ENCODE results near the gene PDLIM5.

Gene PDLIM5

GRCh38 chr4:94576210-94576609, 124.5 kb downstream of the PDLIM5 start:
- Histone ChIP-seq H2BK12ac (ENCODE audit: low read length in 2 of 2) (no peak overlapping the region), H3K4me2 (ENCODE audit: low read length, poor library complexity, severe bottlenecking) (no peak overlapping the region), H3K9me3 (ENCODE audit: control insufficient read depth, low read length) (no peaks in the 10 kb centered on the region), H4K91ac (ENCODE audit: low read length) (no peak overlapping the region), H2BK120ac (ENCODE audit: low read depth, low read length) (no peak overlapping the region), H3K79me1 (replicated peaks; ENCODE audit: low read length, poor library complexity, severe bottlenecking) (peaks cover 15% of the 10 kb centered on the region), H3K27ac (ENCODE audit: low read length, poor library complexity, severe bottlenecking) (no peak overlapping the region), H3K27me3 (ENCODE audit: control insufficient read depth in 1 of 2, insufficient read depth in 1 of 2, low read length in 2 of 2) (no peaks in the 10 kb centered on the region), H3K9ac (ENCODE audit: low read length) (no peak overlapping the region), H2AFZ (ENCODE audit: low read depth, low read length) (no peak overlapping the region), H4K8ac (ENCODE audit: low read length) (no peak overlapping the region), H3K36me3 (ENCODE audit: control insufficient read depth in 1 of 2, insufficient read depth in 2 of 2, low read depth in 1 of 2, low read length in 2 of 2) (peaks cover 4 to 12% of the 10 kb centered on the region in 2 experiments), H2AK5ac (ENCODE audit: low read length, severe bottlenecking) (no peak overlapping the region), H3K18ac (ENCODE audit: low read depth in 1 of 2, low read length in 2 of 2) (no peak overlapping the region), H3K4me1 (ENCODE audit: control insufficient read depth, insufficient read depth, low read depth, low read length) (no peaks in the 10 kb centered on the region), H3K23ac (ENCODE audit: low read length in 2 of 2) (no peak overlapping the region), H2BK5ac (ENCODE audit: low read depth, low read length, poor library complexity, severe bottlenecking) (no peak overlapping the region), H2BK15ac (ENCODE audit: low read depth, poor library complexity, severe bottlenecking) (no peak overlapping the region), H3K4ac (ENCODE audit: low read depth in 1 of 2, low read length in 2 of 2) (no peak overlapping the region), H3K4me3 (ENCODE audit: insufficient read depth in 1 of 2, low read depth in 1 of 2, low read length in 2 of 2) (no peak overlapping the region), H3K14ac (ENCODE audit: low read length in 2 of 2) (no peak overlapping the region)
- WGBS, result 100% methylated on average over 2 of the region's 3 CpGs
- no peak for DNase-seq

DNA sequence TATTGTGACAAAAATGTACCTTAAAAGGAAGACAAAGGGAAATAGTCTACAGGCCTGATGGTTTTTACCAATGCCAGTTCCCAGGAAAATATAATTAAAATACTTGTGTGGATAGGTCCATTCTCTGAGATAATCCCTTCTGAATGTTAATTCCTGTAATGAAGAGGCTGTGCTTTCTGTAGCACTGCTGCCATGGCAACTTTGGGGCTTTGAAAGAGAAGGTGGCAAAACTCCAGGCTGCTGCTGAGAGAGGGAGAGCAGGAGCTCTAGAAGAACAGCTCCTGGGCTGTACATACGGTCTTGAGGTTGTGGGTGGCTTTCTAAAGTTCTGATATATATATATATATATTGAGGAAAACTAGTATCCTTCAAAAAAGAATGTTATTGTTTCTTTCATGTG, 125.4 kb downstream of the PDLIM5 start:
- no peak overlapping the region for H3K4ac ChIP-seq (ENCODE audit: low read depth in 1 of 2, low read length in 2 of 2)
- H4K8ac ChIP-seq (ENCODE audit: low read length), result no peak overlapping the region
- H2BK5ac ChIP-seq (ENCODE audit: low read depth, low read length, poor library complexity, severe bottlenecking), result no peak overlapping the region
- H2BK12ac ChIP-seq (ENCODE audit: low read length in 2 of 2), result no peak overlapping the region
- H3K4me1 ChIP-seq (ENCODE audit: control insufficient read depth, insufficient read depth, low read depth, low read length), result no peaks in the 10 kb centered on the region
- H3K79me1 ChIP-seq (replicated peaks; ENCODE audit: low read length, poor library complexity, severe bottlenecking), result peaks cover 15% of the 10 kb centered on the region
- no peak overlapping the region for H3K27ac ChIP-seq (ENCODE audit: low read length, poor library complexity, severe bottlenecking)
- no peak overlapping the region for H3K4me2 ChIP-seq (ENCODE audit: low read length, poor library complexity, severe bottlenecking)
- no peak overlapping the region for H3K18ac ChIP-seq (ENCODE audit: low read depth in 1 of 2, low read length in 2 of 2)
- no peak overlapping the region for H2AK5ac ChIP-seq (ENCODE audit: low read length, severe bottlenecking)
- H2BK15ac ChIP-seq (ENCODE audit: low read depth, poor library complexity, severe bottlenecking), result no peak overlapping the region
- H3K9me3 ChIP-seq (ENCODE audit: control insufficient read depth, low read length), result no peaks in the 10 kb centered on the region
- no peak overlapping the region for H4K91ac ChIP-seq (ENCODE audit: low read length)
- no peak overlapping the region for H3K4me3 ChIP-seq (ENCODE audit: insufficient read depth in 1 of 2, low read depth in 1 of 2, low read length in 2 of 2)
- H3K14ac ChIP-seq (ENCODE audit: low read length in 2 of 2), result no peak overlapping the region
- no CpG with 5 or more reads among the region's 1 CpG for WGBS
- peak overlapping the region; percentile 42 for H3K9ac ChIP-seq (ENCODE audit: low read length)
- no peak overlapping the region for H3K23ac ChIP-seq (ENCODE audit: low read length in 2 of 2)
- no peaks in the 10 kb centered on the region for H3K27me3 ChIP-seq (ENCODE audit: control insufficient read depth in 1 of 2, insufficient read depth in 1 of 2, low read length in 2 of 2)
- no peak overlapping the region for H2AFZ ChIP-seq (ENCODE audit: low read depth, low read length)
- DNase-seq, result peak; percentile 80
- H2BK120ac ChIP-seq (ENCODE audit: low read depth, low read length), result no peak overlapping the region
- peaks cover 4 to 12% of the 10 kb centered on the region in 2 experiments for H3K36me3 ChIP-seq (ENCODE audit: control insufficient read depth in 1 of 2, insufficient read depth in 2 of 2, low read depth in 1 of 2, low read length in 2 of 2)

DNA sequence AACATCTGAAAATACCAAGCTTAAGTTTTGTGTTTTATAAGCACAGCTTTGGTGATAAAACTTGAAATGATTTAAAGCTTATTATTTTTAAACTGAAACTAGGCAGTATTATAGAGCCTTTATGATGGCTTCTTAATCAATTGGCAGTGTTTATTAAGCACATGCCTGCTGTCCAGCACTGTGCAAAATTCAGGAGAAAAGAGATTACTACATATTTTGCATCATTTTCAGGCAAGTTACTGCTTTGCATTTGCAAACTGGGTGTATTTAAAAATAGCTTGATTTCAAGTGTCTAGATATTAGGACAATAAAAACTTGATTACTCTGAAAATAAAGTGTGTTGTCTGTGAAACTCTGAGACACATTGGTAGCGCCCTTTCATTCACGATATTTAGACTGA, 126.5 kb downstream of the PDLIM5 start:
- Histone ChIP-seq H2AFZ (ENCODE audit: low read depth, low read length) (no peak overlapping the region), H3K4me1 (ENCODE audit: control insufficient read depth, insufficient read depth, low read depth, low read length) (no peaks in the 10 kb centered on the region), H2AK5ac (ENCODE audit: low read length, severe bottlenecking) (no peak overlapping the region), H3K9ac (ENCODE audit: low read length) (no peak overlapping the region), H2BK12ac (ENCODE audit: low read length in 2 of 2) (no peak overlapping the region), H3K4me3 (ENCODE audit: insufficient read depth in 1 of 2, low read depth in 1 of 2, low read length in 2 of 2) (no peak overlapping the region), H4K91ac (ENCODE audit: low read length) (no peak overlapping the region), H3K9me3 (ENCODE audit: control insufficient read depth, low read length) (no peaks in the 10 kb centered on the region), H3K79me1 (replicated peaks; ENCODE audit: low read length, poor library complexity, severe bottlenecking) (peaks cover 13% of the 10 kb centered on the region), H3K23ac (ENCODE audit: low read length in 2 of 2) (no peak overlapping the region), H3K4ac (ENCODE audit: low read depth in 1 of 2, low read length in 2 of 2) (no peak overlapping the region), H3K14ac (ENCODE audit: low read length in 2 of 2) (no peak overlapping the region), H2BK5ac (ENCODE audit: low read depth, low read length, poor library complexity, severe bottlenecking) (no peak overlapping the region), H3K36me3 (ENCODE audit: control insufficient read depth in 1 of 2, insufficient read depth in 2 of 2, low read depth in 1 of 2, low read length in 2 of 2) (peaks cover 4 to 12% of the 10 kb centered on the region in 2 experiments), H3K27ac (ENCODE audit: low read length, poor library complexity, severe bottlenecking) (no peak overlapping the region), H4K8ac (ENCODE audit: low read length) (no peak overlapping the region), H2BK15ac (ENCODE audit: low read depth, poor library complexity, severe bottlenecking) (no peak overlapping the region), H2BK120ac (ENCODE audit: low read depth, low read length) (no peak overlapping the region), H3K18ac (ENCODE audit: low read depth in 1 of 2, low read length in 2 of 2) (no peak overlapping the region), H3K27me3 (ENCODE audit: control insufficient read depth in 1 of 2, insufficient read depth in 1 of 2, low read length in 2 of 2) (no peaks in the 10 kb centered on the region), H3K4me2 (ENCODE audit: low read length, poor library complexity, severe bottlenecking) (no peak overlapping the region)
- WGBS, result no CpG with 5 or more reads among the region's 2 CpGs
- DNase-seq, result no peak

- Histone ChIP-seq H3K4me1 (ENCODE audit: control insufficient read depth, insufficient read depth, low read depth, low read length) (no peaks in the 10 kb centered on the region), H3K9me3 (ENCODE audit: control insufficient read depth, low read length) (no peaks in the 10 kb centered on the region), H3K79me1 (replicated peaks; ENCODE audit: low read length, poor library complexity, severe bottlenecking) (peaks cover 8% of the 10 kb centered on the region), H3K4ac (ENCODE audit: low read depth in 1 of 2, low read length in 2 of 2) (no peak overlapping the region), H2BK12ac (ENCODE audit: low read length in 2 of 2) (no peak overlapping the region), H4K91ac (ENCODE audit: low read length) (no peak overlapping the region), H3K4me2 (ENCODE audit: low read length, poor library complexity, severe bottlenecking) (no peak overlapping the region), H3K18ac (ENCODE audit: low read depth in 1 of 2, low read length in 2 of 2) (no peak overlapping the region), H3K27ac (ENCODE audit: low read length, poor library complexity, severe bottlenecking) (no peak overlapping the region), H2BK5ac (ENCODE audit: low read depth, low read length, poor library complexity, severe bottlenecking) (no peak overlapping the region), H2AFZ (ENCODE audit: low read depth, low read length) (no peak overlapping the region), H3K9ac (ENCODE audit: low read length) (no peak overlapping the region), H4K8ac (ENCODE audit: low read length) (no peak overlapping the region), H2AK5ac (ENCODE audit: low read length, severe bottlenecking) (no peak overlapping the region), H3K23ac (ENCODE audit: low read length in 2 of 2) (no peak overlapping the region), H3K4me3 (ENCODE audit: insufficient read depth in 1 of 2, low read depth in 1 of 2, low read length in 2 of 2) (no peak overlapping the region), H2BK15ac (ENCODE audit: low read depth, poor library complexity, severe bottlenecking) (no peak overlapping the region), H3K27me3 (ENCODE audit: control insufficient read depth in 1 of 2, insufficient read depth in 1 of 2, low read length in 2 of 2) (no peaks in the 10 kb centered on the region), H2BK120ac (ENCODE audit: low read depth, low read length) (no peak overlapping the region), H3K14ac (ENCODE audit: low read length in 2 of 2) (no peak overlapping the region), H3K36me3 (ENCODE audit: control insufficient read depth in 1 of 2, insufficient read depth in 2 of 2, low read depth in 1 of 2, low read length in 2 of 2) (peaks cover 6 to 19% of the 10 kb centered on the region in 2 experiments)
- DNase-seq, result no peak
- no CpG with 5 or more reads among the region's 2 CpGs for WGBS
Measured at GRCh38 chr4:94581766-94582165, 130.0 kb downstream of the PDLIM5 start.

Measured in mesenchymal stem cell (in vitro differentiated cells and primary cell).